ENCODE data around the gene WDFY4. TPM values are rescaled to one million over a fixed set of nuclear protein-coding genes. Genes with fewer than 3 reads are reported as not detected.

The WDFY4 gene
- total RNA-seq, 1 experiment from 2014 or later = 0.22 TPM

DNA sequence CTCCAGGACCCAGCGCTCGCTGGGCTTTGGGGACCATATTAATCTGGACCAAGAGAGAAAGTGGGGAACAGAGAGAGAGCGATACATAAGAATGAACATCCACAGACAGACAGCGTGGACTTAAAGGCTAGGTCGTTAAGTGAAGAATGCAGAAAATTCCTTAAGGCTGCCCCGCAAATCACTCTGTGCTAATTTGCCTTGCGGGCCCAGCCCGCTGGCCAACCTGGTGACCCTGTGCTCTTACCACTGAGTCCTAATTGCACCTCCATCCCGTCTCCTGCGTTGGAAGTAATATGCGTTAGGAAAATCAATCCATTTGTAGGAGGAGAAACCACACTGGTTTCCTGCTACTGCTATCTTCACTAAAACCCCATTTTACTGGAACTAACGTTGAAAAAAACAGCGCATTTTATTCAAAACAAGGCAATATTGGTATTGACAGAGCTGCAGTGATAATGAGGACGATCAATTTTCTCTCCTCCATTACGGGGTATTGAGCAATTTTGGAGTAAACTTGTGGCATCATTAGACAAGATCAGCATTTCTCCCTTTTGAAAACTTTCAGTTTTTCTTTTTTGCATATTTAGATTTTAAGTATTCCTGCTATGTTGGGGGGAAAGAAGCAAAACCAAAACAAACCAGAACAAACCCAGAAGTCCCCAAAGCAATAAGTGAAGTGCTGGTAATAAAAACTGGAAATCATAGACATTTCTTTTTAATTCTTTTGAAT lies 85.2 kb downstream of the WDFY4 start:
- Histone ChIP-seq H3K79me2 (ENCODE audit: insufficient read depth, low read length) (no peaks in the 10 kb centered on the region), H3K9ac (ENCODE audit: low read length) (no peak overlapping the region), H3K36me3 (ENCODE audit: control insufficient read depth in 1 of 2, insufficient read depth in 2 of 2, low read length in 2 of 2) (no peaks in the 10 kb centered on the region), H3K27ac (ENCODE audit: low read depth, low read length) (no peak overlapping the region), H2AFZ (ENCODE audit: low read depth, low read length, poor library complexity, severe bottlenecking) (no peak overlapping the region), H3K4me2 (ENCODE audit: low read length) (no peak overlapping the region), H3K4me3 (replicated peaks in 1 of 2; ENCODE audit: low read depth in 1 of 2, low read length in 2 of 2) (no peak overlapping the region), H3K27me3 (ENCODE audit: insufficient read depth, low read length) (peaks cover 33% of the 10 kb centered on the region), H3K4me1 (ENCODE audit: control insufficient read depth in 1 of 2, insufficient read depth in 2 of 2, low read length in 2 of 2) (no peaks in the 10 kb centered on the region), H3K9me3 (ENCODE audit: control insufficient read depth in 1 of 2, insufficient read depth in 1 of 2, low read depth in 1 of 2, low read length in 2 of 2) (no peaks in the 10 kb centered on the region), H4K20me1 (ENCODE audit: insufficient read depth) (no peaks in the 10 kb centered on the region), H3K9me2 (ENCODE audit: insufficient read depth) (no peaks in the 10 kb centered on the region)
- DNase-seq (ENCODE audit: low read depth, low spot score) = no peak
- no peak for ATAC-seq
- no TSS peak for BruUV-seq (replicated peaks)
- intact Hi-C loops (cut with micrococcal nuclease) = no loop called here
- ChIA-PET CTCF (no interaction called here), RAD21 (ENCODE audit: low non-redundant PET in 1 of 2, low total read pairs in 2 of 2, uncharacterized antibody in 2 of 2, unreplicated experiment in 2 of 2) (no interaction called here), POLR2A (no interaction called here)
- TF ChIP-seq RAD21 (IDR thresholded peaks at IDR 0.05; ENCODE audit: low read depth) (no peak), CEBPB (IDR thresholded peaks at IDR 0.05; ENCODE audit: low read depth) (no peak), JUND (IDR thresholded peaks at IDR 0.05) (no peak), FOSL1 (IDR thresholded peaks at IDR 0.05; ENCODE audit: low read depth) (no peak), CBX3 (IDR thresholded peaks at IDR 0.05; ENCODE audit: low read depth) (no peak), EZH2 (IDR thresholded peaks at IDR 0.05) (no peak), EZH2phosphoT487 (IDR thresholded peaks at IDR 0.05; ENCODE audit: borderline replicate concordance) (no peak), ZNF274 (IDR thresholded peaks at IDR 0.05; ENCODE audit: low read depth, low read length) (no peak), ELF1 (IDR thresholded peaks at IDR 0.05; ENCODE audit: borderline replicate concordance, low read depth) (no peak), POLR2AphosphoS5 (IDR thresholded peaks at IDR 0.05; ENCODE audit: low read depth, low read length) (no peak), ATF3 (IDR thresholded peaks at IDR 0.05) (no peak), POLR2A (IDR thresholded peaks at IDR 0.05; ENCODE audit: borderline replicate concordance, extremely low read depth, insufficient read depth, insufficient read length) (no peak), TCF7L2 (IDR thresholded peaks at IDR 0.05; ENCODE audit: borderline replicate concordance, extremely low read depth, insufficient read depth, insufficient read length) (no peak), ZFX (IDR thresholded peaks at IDR 0.05) (no peak), SP1 (IDR thresholded peaks at IDR 0.05; ENCODE audit: low read depth) (no peak), EGR1 (IDR thresholded peaks at IDR 0.05; ENCODE audit: low read depth) (no peak)
- TF ChIP-seq, protein P1, sequence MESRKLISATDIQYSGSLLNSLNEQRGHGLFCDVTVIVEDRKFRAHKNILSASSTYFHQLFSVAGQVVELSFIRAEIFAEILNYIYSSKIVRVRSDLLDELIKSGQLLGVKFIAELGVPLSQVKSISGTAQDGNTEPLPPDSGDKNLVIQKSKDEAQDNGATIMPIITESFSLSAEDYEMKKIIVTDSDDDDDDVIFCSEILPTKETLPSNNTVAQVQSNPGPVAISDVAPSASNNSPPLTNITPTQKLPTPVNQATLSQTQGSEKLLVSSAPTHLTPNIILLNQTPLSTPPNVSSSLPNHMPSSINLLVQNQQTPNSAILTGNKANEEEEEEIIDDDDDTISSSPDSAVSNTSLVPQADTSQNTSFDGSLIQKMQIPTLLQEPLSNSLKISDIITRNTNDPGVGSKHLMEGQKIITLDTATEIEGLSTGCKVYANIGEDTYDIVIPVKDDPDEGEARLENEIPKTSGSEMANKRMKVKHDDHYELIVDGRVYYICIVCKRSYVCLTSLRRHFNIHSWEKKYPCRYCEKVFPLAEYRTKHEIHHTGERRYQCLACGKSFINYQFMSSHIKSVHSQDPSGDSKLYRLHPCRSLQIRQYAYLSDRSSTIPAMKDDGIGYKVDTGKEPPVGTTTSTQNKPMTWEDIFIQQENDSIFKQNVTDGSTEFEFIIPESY (IDR thresholded peaks at IDR 0.05; ENCODE audit: extremely low read depth, insufficient replicate concordance, low read length) = no peak
- TF ChIP-seq, protein P2, sequence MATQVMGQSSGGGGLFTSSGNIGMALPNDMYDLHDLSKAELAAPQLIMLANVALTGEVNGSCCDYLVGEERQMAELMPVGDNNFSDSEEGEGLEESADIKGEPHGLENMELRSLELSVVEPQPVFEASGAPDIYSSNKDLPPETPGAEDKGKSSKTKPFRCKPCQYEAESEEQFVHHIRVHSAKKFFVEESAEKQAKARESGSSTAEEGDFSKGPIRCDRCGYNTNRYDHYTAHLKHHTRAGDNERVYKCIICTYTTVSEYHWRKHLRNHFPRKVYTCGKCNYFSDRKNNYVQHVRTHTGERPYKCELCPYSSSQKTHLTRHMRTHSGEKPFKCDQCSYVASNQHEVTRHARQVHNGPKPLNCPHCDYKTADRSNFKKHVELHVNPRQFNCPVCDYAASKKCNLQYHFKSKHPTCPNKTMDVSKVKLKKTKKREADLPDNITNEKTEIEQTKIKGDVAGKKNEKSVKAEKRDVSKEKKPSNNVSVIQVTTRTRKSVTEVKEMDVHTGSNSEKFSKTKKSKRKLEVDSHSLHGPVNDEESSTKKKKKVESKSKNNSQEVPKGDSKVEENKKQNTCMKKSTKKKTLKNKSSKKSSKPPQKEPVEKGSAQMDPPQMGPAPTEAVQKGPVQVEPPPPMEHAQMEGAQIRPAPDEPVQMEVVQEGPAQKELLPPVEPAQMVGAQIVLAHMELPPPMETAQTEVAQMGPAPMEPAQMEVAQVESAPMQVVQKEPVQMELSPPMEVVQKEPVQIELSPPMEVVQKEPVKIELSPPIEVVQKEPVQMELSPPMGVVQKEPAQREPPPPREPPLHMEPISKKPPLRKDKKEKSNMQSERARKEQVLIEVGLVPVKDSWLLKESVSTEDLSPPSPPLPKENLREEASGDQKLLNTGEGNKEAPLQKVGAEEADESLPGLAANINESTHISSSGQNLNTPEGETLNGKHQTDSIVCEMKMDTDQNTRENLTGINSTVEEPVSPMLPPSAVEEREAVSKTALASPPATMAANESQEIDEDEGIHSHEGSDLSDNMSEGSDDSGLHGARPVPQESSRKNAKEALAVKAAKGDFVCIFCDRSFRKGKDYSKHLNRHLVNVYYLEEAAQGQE (IDR thresholded peaks at IDR 0.05; ENCODE audit: low read depth) = no peak
